ENCODE data around the gene SGPL1. TPM values are rescaled to one million over a fixed set of nuclear protein-coding genes. Genes with fewer than 3 reads are reported as not detected.
A peak's percentile ranks its signal among the peaks of the same experiment; 100 is the strongest.
"Not testable (repeated sequence)": the region's sequence is repeated elsewhere in the genome, so short reads cannot be mapped to it uniquely, and the experiment has no call there.

The SGPL1 gene
- 1 to 10 TPM; 8.9 to 9.7 TPM for total RNA-seq

GRCh38 chr10:70815504-70816219 is at the start of gene SGPL1:
SGPL1 (plus strand) TSS chr10:70815948; CDS start chr10:70816854, 906 bp downstream.
- no peaks in the 10 kb centered on the region for H3K27me3 ChIP-seq
- H3K9me3 ChIP-seq = no peaks in the 10 kb centered on the region
- H3K36me3 ChIP-seq = peaks cover 6% of the 10 kb centered on the region
- peak; percentile 98 to 99 for TF ChIP-seq CTCF (IDR thresholded peaks at IDR 0.05)
- peak within 1 kb of the TSS; percentile 72 to 91 for H3K4me3 ChIP-seq
- H3K27ac ChIP-seq = peak within 1 kb of the TSS; percentile 89 to 93
- H3K4me1 ChIP-seq = peaks cover 0 to 16% of the 10 kb centered on the region in 2 donors
- DNase-seq (ENCODE audit: low spot score) = peak; percentile 80

GRCh38 chr10:70768026-70768685 is 47.6 kb upstream of the SGPL1 start:
- not testable (repeated sequence) for H3K27ac ChIP-seq; H3K9me3 ChIP-seq; H3K4me1 ChIP-seq; H3K4me3 ChIP-seq; H3K36me3 ChIP-seq; H3K27me3 ChIP-seq; DNase-seq (ENCODE audit: low spot score)

GRCh38 chr10:70769121-70769520 is 46.6 kb upstream of the SGPL1 start:
- Histone ChIP-seq H3K4me1 (no peaks in the 10 kb centered on the region), H3K27me3 (no peaks in the 10 kb centered on the region), H3K9me3 (no peaks in the 10 kb centered on the region), H3K4me3 (no peak overlapping the region), H3K36me3 (no peaks in the 10 kb centered on the region), H3K27ac (no peak overlapping the region)
- DNase-seq (ENCODE audit: low spot score) = no peak
- no peak for TF ChIP-seq CTCF (IDR thresholded peaks at IDR 0.05)

GRCh38 chr10:70770001-70770400 is 45.7 kb upstream of the SGPL1 start:
- Histone ChIP-seq H3K27ac (no peak overlapping the region), H3K4me3 (no peak overlapping the region), H3K4me1 (no peaks in the 10 kb centered on the region), H3K36me3 (no peaks in the 10 kb centered on the region), H3K27me3 (no peaks in the 10 kb centered on the region), H3K9me3 (no peaks in the 10 kb centered on the region)
- no peak for DNase-seq (ENCODE audit: low spot score)
- no peak for TF ChIP-seq CTCF (IDR thresholded peaks at IDR 0.05)

GRCh38 chr10:70770516-70770915 is 45.2 kb upstream of the SGPL1 start:
- not testable (repeated sequence) for H3K4me3 ChIP-seq; H3K27me3 ChIP-seq; DNase-seq (ENCODE audit: low spot score); H3K9me3 ChIP-seq; H3K4me1 ChIP-seq; H3K36me3 ChIP-seq; H3K27ac ChIP-seq

GRCh38 chr10:70771311-70772194 is 44.2 kb upstream of the SGPL1 start:
- H3K27me3 ChIP-seq = no peaks in the 10 kb centered on the region
- H3K4me1 ChIP-seq = no peaks in the 10 kb centered on the region
- no peak overlapping the region for H3K27ac ChIP-seq
- no peaks in the 10 kb centered on the region for H3K36me3 ChIP-seq
- peak; percentile 40 for DNase-seq (ENCODE audit: low spot score)
- TF ChIP-seq CTCF (IDR thresholded peaks at IDR 0.05) = no peak
- H3K4me3 ChIP-seq = no peak overlapping the region
- no peaks in the 10 kb centered on the region for H3K9me3 ChIP-seq
